ENCODE measurements around the gene PRLR. TPM values are rescaled to one million over a fixed set of nuclear protein-coding genes. Genes with fewer than 3 reads are reported as not detected.

PRLR gene
- polyA plus RNA-seq, 1 donor from 2014 or later: 0.50 TPM

- H3K79me2 ChIP-seq (replicated peaks; ENCODE audit: insufficient read depth, low read length): no peaks in the 10 kb centered on the region
- H3F3A ChIP-seq (ENCODE audit: insufficient read depth, low read length, poor library complexity, severe bottlenecking): no peaks in the 10 kb centered on the region
- H3K4me3 ChIP-seq (ENCODE audit: low read length): no peak overlapping the region
- no peaks in the 10 kb centered on the region for H3K9me3 ChIP-seq (ENCODE audit: low read length)
- H3K4me2 ChIP-seq (ENCODE audit: low read length): no peak overlapping the region
- H4K20me1 ChIP-seq (ENCODE audit: insufficient read depth): no peaks in the 10 kb centered on the region
- no peaks in the 10 kb centered on the region for H3K36me3 ChIP-seq (ENCODE audit: insufficient read depth, low read length)
- H3K27ac ChIP-seq (ENCODE audit: low read length): no peak overlapping the region
- no peaks in the 10 kb centered on the region for H3K9me2 ChIP-seq (ENCODE audit: insufficient read depth, low read length)
- TF ChIP-seq MXI1 (conservative IDR thresholded peaks at IDR 0.05; ENCODE audit: poor library complexity, severe bottlenecking) (no peak), TAF1 (IDR thresholded peaks at IDR 0.05; ENCODE audit: low read depth) (no peak), EZH2 (IDR thresholded peaks at IDR 0.05; ENCODE audit: borderline replicate concordance, insufficient read depth, low read length, poor library complexity, severe bottlenecking) (no peak), SMC3 (conservative IDR thresholded peaks at IDR 0.05; ENCODE audit: poor library complexity) (no peak), CTCF (IDR thresholded peaks at IDR 0.05; ENCODE audit: poor library complexity, severe bottlenecking) (no peak), RAD21 (conservative IDR thresholded peaks at IDR 0.05) (no peak)
- H3K9ac ChIP-seq (ENCODE audit: low read length): no peak overlapping the region
- no peak overlapping the region for H2AFZ ChIP-seq (ENCODE audit: low read depth, low read length)
- H3K27me3 ChIP-seq (ENCODE audit: insufficient read depth, low read depth, low read length): no peaks in the 10 kb centered on the region
These were observed 70.9 kb downstream of the PRLR start for GRCh38 chr5:35159370-35159742.

DNA sequence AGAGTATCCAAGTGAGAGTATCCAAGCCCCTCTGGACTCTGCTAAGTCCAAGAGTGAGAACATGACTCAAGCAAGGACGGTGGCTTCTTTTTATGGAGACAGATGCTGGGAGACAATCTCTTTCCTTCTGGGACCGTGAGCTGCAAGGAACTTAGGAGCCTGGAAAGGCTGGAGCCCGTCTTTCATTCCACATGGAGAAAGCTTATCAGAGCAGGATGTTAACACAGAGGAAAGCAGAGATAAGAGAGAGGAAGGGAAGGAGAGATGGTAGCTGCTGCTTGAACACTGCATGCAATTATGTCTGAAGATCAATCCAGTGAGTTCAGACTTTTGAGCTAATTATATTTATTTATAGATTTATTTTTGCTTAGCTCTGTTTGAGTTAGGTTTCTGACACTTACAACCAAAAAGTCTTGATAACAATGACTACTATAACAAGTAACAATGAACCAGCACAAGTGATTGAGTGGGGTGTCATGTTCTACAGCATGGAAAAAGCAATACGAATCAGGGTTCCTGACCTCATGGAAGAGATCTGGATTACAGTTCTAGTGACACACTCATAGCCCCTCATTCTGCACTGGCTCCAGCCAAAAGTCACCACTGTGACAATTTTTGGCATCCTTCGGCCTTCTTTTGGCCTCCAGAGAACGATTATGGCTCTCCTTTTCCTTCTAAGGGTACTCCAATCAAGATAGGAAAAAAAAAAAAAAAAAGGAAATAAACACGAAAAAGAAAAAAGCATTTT, 71.5 kb downstream of the PRLR start:
- H3K9me3 ChIP-seq (ENCODE audit: low read length): no peaks in the 10 kb centered on the region
- H3K4me3 ChIP-seq (ENCODE audit: low read length): no peak overlapping the region
- H2AFZ ChIP-seq (ENCODE audit: low read depth, low read length): no peak overlapping the region
- TF ChIP-seq EZH2 (IDR thresholded peaks at IDR 0.05; ENCODE audit: borderline replicate concordance, insufficient read depth, low read length, poor library complexity, severe bottlenecking) (no peak), SMC3 (conservative IDR thresholded peaks at IDR 0.05; ENCODE audit: poor library complexity) (no peak), CTCF (IDR thresholded peaks at IDR 0.05; ENCODE audit: poor library complexity, severe bottlenecking) (no peak), MXI1 (conservative IDR thresholded peaks at IDR 0.05; ENCODE audit: poor library complexity, severe bottlenecking) (no peak), TAF1 (IDR thresholded peaks at IDR 0.05; ENCODE audit: low read depth) (no peak), RAD21 (conservative IDR thresholded peaks at IDR 0.05) (no peak), EP300 (conservative IDR thresholded peaks at IDR 0.05; ENCODE audit: poor library complexity, severe bottlenecking) (no peak), REST (IDR thresholded peaks at IDR 0.05; ENCODE audit: borderline replicate concordance) (no peak), POLR2AphosphoS5 (IDR thresholded peaks at IDR 0.05) (no peak)
- no peaks in the 10 kb centered on the region for H3K9me2 ChIP-seq (ENCODE audit: insufficient read depth, low read length)
- no peaks in the 10 kb centered on the region for H3K27me3 ChIP-seq (ENCODE audit: insufficient read depth, low read depth, low read length)
- H3K4me2 ChIP-seq (ENCODE audit: low read length): no peak overlapping the region
- no peak overlapping the region for H3K9ac ChIP-seq (ENCODE audit: low read length)
- H3K36me3 ChIP-seq (ENCODE audit: insufficient read depth, low read length): no peaks in the 10 kb centered on the region
- H3K79me2 ChIP-seq (replicated peaks; ENCODE audit: insufficient read depth, low read length): no peaks in the 10 kb centered on the region
- no peak overlapping the region for H3K27ac ChIP-seq (ENCODE audit: low read length)
- no peaks in the 10 kb centered on the region for H3F3A ChIP-seq (ENCODE audit: insufficient read depth, low read length, poor library complexity, severe bottlenecking)
- H4K20me1 ChIP-seq (ENCODE audit: insufficient read depth): no peaks in the 10 kb centered on the region

All from neural cell (in vitro differentiated cells).